NCI-H146 treated with DMSO at 0.1 percent for 48 hours (cell line): ENCODE data around the gene AHRR.
"Not testable (repeated sequence)": the region's sequence is repeated elsewhere in the genome, so short reads cannot be mapped to it uniquely, and the experiment has no call there.

ENCODE experiments used
- DNase-seq: peaks from one replicate; lab custom pipeline; 2025; ENCODE audit not compliant: unreplicated experiment; lab: John Stamatoyannopoulos, UW

AHRR gene

GRCh38 chr5:392431-392988 is 71.0 kb downstream of the AHRR start:
- no peak for DNase-seq

- DNase-seq = no peak
These were observed 72.3 kb downstream of the AHRR start for GRCh38 chr5:393846-394275.

GRCh38 chr5:394671-395155 is 73.2 kb downstream of the AHRR start:
- no peak for DNase-seq

GRCh38 chr5:395156-395920 is 73.8 kb downstream of the AHRR start:
- no peak for DNase-seq

- DNase-seq = no peak
These were observed 74.5 kb downstream of the AHRR start for GRCh38 chr5:395921-396530.

- DNase-seq = no peak
These were observed 75.0 kb downstream of the AHRR start for GRCh38 chr5:396531-396961.

- not testable (repeated sequence) for DNase-seq
These were observed 76.6 kb downstream of the AHRR start for GRCh38 chr5:398141-398474.

- DNase-seq = peak; percentile 21
These were observed 77.2 kb downstream of the AHRR start for GRCh38 chr5:398475-399295.

GRCh38 chr5:399296-400281 is 78.1 kb downstream of the AHRR start:
- peak; percentile 93 for DNase-seq

GRCh38 chr5:400282-401145 is 79.0 kb downstream of the AHRR start:
- DNase-seq = peak; percentile 93

- no peak for DNase-seq
These were observed 79.9 kb downstream of the AHRR start for GRCh38 chr5:401146-402034.

- DNase-seq = not testable (repeated sequence)
These were observed 80.7 kb downstream of the AHRR start for GRCh38 chr5:402219-402614.

- no peak for DNase-seq
These were observed 81.3 kb downstream of the AHRR start for GRCh38 chr5:402615-403359.

GRCh38 chr5:403995-404394 is 82.5 kb downstream of the AHRR start:
- DNase-seq = no peak

- no peak for DNase-seq
These were observed 83.2 kb downstream of the AHRR start for GRCh38 chr5:404666-405241.

- DNase-seq = no peak
These were observed 83.9 kb downstream of the AHRR start for GRCh38 chr5:405421-405820.

GRCh38 chr5:406041-406440 is 84.5 kb downstream of the AHRR start:
- DNase-seq = no peak
